ENCODE measurements around the gene DIDO1. TPM values are rescaled to one million over a fixed set of nuclear protein-coding genes. Genes with fewer than 3 reads are reported as not detected.
A peak's percentile ranks its signal among the peaks of the same experiment; 100 is the strongest.

DIDO1 gene
- total RNA-seq, 1 donor from 2014 or later = 89.1 TPM

DNA sequence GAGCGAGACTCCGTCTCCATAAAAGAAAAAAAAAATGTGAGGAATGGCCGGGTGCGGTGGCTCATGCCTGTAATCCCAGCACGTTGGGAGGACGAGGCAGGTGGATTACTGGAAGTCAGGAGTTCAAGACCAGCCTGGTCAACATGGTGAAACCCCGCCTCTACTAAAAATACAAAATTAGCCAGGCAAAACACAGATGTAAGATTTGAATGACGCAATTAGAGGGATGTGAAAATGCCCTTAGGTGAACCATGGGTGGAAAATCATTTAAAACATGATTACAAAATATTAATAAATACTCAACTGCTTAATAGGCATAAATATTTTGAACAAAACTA lies 88.5 kb downstream of the DIDO1 start:
- Mint-ChIP-seq H3K27ac (peak overlapping the region; percentile 90), H3K36me3 (ENCODE audit: low read depth) (peaks cover 18% of the 10 kb centered on the region), H3K27me3 (no peaks in the 10 kb centered on the region), H3K9me3 (no peaks in the 10 kb centered on the region), H3K4me3 (peak overlapping the region; percentile 59), H3K4me1 (peaks cover 48% of the 10 kb centered on the region)
- no peak for DNase-seq
- ATAC-seq (ENCODE audit: low read depth) = peak; percentile 22
- CTCF ChIA-PET = no interaction called here
- POLR2A ChIA-PET = interaction anchor here (0.7 to 1.5 kb wide), 6 partner anchors 9 to 24 kb away, joined by 3 to 6 read pairs (median 4); partner anchors contain the start of gene TCFL5
- intact Hi-C loops (cut with micrococcal nuclease) = no loop called here
- TF ChIP-seq CTCF (IDR thresholded peaks at IDR 0.05) = no peak

- H3K4me3 Mint-ChIP-seq = no peak overlapping the region
Observed at GRCh38 chr20:62836967-62837490, 89.3 kb downstream of the DIDO1 start.

DNA sequence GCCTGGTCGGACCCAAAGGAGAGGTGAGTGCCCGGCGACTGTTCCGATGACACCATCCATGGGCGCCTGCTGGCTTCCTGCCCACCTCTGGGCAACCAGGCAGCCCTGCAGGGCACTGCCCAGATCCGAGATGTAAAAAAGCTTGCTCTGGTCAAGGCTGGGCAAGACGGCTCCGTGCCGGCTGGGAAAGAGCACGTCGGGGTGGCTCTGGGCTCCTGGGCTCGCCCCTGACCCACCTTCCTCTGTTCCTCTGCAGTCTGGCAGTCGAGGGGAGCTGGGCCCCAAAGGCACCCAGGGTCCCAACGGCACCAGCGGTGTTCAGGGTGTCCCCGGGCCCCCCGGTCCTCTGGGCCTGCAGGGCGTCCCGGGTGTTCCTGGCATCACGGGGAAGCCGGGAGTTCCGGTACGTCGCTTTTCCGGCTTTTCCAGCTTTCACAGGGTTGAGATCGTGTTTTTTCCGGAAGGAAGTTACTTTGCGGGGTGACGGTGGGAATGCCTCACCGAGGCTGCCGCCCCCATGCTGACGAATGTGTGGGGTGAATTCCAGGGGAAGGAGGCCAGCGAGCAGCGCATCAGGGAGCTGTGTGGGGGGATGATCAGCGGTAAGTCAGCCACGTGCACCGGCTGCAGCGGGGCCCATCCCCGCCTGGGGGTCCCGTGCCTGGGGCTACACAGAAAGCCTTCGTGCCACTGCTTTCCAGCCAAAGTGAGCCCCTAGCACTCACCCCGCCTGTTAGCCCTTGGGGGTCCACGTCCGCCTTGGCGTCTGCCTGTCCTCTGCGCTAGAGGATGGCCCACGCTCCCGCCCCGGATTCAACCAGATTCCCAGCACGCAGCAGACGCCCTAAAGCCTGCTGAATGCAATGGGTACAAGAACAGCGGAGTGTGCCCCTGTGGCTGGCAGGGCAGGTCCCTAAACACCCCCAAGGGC lies 90.1 kb downstream of the DIDO1 start:
- CTCF ChIA-PET = interaction anchor here (0.6 kb wide), 1 partner anchor 57 kb away, joined by 3 read pairs; no protein-coding TSS in a partner anchor

More at GRCh38 chr20:62836967-62837490, 89.3 kb downstream of the DIDO1 start:
- Mint-ChIP-seq H3K36me3 (ENCODE audit: low read depth) (peaks cover 18% of the 10 kb centered on the region), H3K9me3 (no peaks in the 10 kb centered on the region), H3K27me3 (no peaks in the 10 kb centered on the region), H3K27ac (peak overlapping the region; percentile 90), H3K4me1 (peaks cover 55% of the 10 kb centered on the region)
- intact Hi-C loops (cut with micrococcal nuclease) = no loop called here
- no peak for TF ChIP-seq CTCF (IDR thresholded peaks at IDR 0.05)
- ATAC-seq (ENCODE audit: low read depth) = no peak
- no peak for DNase-seq
- ChIA-PET CTCF (no interaction called here), POLR2A (interaction anchor here (0.7 kb wide), 2 partner anchors 11 to 22 kb away, joined by 3 to 4 read pairs; no protein-coding TSS in a partner anchor)

DNA sequence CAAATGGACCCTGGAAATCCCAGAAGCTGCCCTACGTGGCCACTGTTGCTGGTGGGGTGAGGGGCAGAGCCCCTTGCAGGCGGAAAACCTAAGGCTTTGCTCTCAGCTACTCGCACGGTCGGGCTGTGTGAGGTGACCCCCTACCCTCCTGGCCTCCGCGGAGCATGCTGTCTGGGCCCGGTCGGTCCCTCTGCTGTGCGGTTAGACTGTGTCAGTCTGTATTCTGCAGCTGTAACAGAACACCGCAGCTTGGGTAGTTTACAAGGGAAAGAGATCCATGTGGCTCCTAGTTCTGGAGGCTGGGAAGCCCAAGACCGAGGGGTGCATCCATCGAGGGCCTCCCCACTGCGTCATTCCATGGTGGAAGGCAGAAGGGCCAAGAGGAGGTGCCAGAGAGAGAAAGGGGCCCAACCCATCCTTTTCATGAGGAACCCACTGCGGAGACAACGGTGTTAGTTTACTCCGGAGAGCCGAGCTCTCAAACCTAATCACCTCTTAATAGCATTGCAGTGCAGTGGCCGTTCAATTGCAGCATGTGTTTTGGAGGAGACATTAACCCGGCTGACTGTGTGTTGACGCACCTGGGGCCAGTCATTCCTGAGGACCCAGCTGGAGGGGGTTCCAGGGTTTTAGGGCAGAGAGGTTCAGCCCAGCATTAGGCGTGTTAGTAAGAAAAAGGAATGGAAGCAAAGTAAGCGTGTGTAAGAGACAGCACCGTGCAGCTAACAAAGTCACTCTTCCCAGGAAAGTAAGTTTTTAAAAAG lies 91.2 kb downstream of the DIDO1 start:
- ATAC-seq (ENCODE audit: low read depth) = no peak
- POLR2A ChIA-PET = interaction anchor here (1.3 kb wide), 1 partner anchor 25 kb away, joined by 3 read pairs; no protein-coding TSS in a partner anchor
- no peak for TF ChIP-seq CTCF (IDR thresholded peaks at IDR 0.05)
- Mint-ChIP-seq H3K27ac (no peak overlapping the region), H3K4me1 (peaks cover 61% of the 10 kb centered on the region), H3K9me3 (no peaks in the 10 kb centered on the region), H3K27me3 (no peaks in the 10 kb centered on the region), H3K4me3 (peak overlapping the region; percentile 1), H3K36me3 (ENCODE audit: low read depth) (peaks cover 10% of the 10 kb centered on the region)
- DNase-seq = no peak
- CTCF ChIA-PET = interaction anchor here (0.6 kb wide), 1 partner anchor 58 kb away, joined by 3 read pairs; no protein-coding TSS in a partner anchor
- intact Hi-C loops (cut with micrococcal nuclease) = no loop called here

More for the DNA sequence above, 90.1 kb downstream of the DIDO1 start:
- DNase-seq (no peak), ATAC-seq (ENCODE audit: low read depth) (no peak)
- Mint-ChIP-seq H3K9me3 (no peaks in the 10 kb centered on the region), H3K36me3 (ENCODE audit: low read depth) (peaks cover 15% of the 10 kb centered on the region), H3K4me3 (no peak overlapping the region), H3K27me3 (no peaks in the 10 kb centered on the region), H3K4me1 (peaks cover 61% of the 10 kb centered on the region), H3K27ac (no peak overlapping the region)
- TF ChIP-seq CTCF (IDR thresholded peaks at IDR 0.05) = no peak
- intact Hi-C loops (cut with micrococcal nuclease) = no loop called here
- POLR2A ChIA-PET = no interaction called here

Measured in activated B cell treated with CpG ODN at 0.5 μM for 24 hours (primary cell).